K562 (cell line): Measurements from ENCODE around the gene WDR93. TPM values are rescaled to one million over a fixed set of nuclear protein-coding genes. Genes with fewer than 3 reads are reported as not detected.

Experiments used
- ATAC-seq: fragments of 200-7000 bp; cut with Tn5 transposase; 3 replicates; pipeline ENCODE4 v1.9.1; 2020; ENCODE audit warnings: moderate library complexity
- BruUV-seq: library from RNA; stranded (reverse); fragments of 400-500 nt; replicated peaks from 2 replicates; lab custom pipeline; 2021; lab: Mats Ljungman, UMichigan
- CTCF ChIA-PET: fragments of 300-600 bp; formaldehyde crosslinking; extraction: SDS; loops from one replicate; lab custom pipeline; 2021; ENCODE audit warnings: low intra/inter-chr PET ratio; lab: Yijun Ruan, JAX
- POLR2A ChIA-PET: fragments of 300-600, 350-650 bp; sonication (Branson Sonifier 250); formaldehyde crosslinking; extraction: SDS; loops from one replicate; lab custom pipeline; 2021; ENCODE audit warnings: antibody characterized with exemption, inconsistent platforms; lab: Yijun Ruan, JAX
- DNase-seq, 4 experiments: peaks; one replicate each; pipeline versions ENCODE4 v3.0.0 to v3.0.0-alpha.2; 2011 to 2018; ENCODE audit warnings: low spot score in 3 of 4, mixed read lengths in 3 of 4; ENCODE audit errors: extremely low read depth in 1 of 4
- FAIRE-seq: peaks from 2 replicates; lab custom pipeline; 2011; peaks lifted over from hg19 to GRCh38; lab: Jason Lieb, UNC
- H2AFZ ChIP-seq: 2 replicates; pipeline ENCODE4 v1.6.0; 2011; ENCODE audit warnings: low read depth, low read length, control low read depth, inconsistent platforms
- H3K27ac ChIP-seq: fragments of 200-600 bp; 3 replicates; pipeline ENCODE4 v1.8.0; 2011; ENCODE audit warnings: low read depth, mild to moderate bottlenecking, control low read depth, inconsistent platforms, low read length, moderate library complexity, mixed read lengths; ENCODE audit errors: extremely low read depth
- H3K27me3 ChIP-seq, 2 experiments: fragments of 300-600 bp in 1 of 2; 2 replicates in 1 of 2; 3 replicates in 1 of 2; pipeline versions ENCODE4 v1.6.0 to v1.8.0; 2011; ENCODE audit warnings: inconsistent platforms in 2 of 2, low read length in 2 of 2, mild to moderate bottlenecking in 1 of 2, mixed read lengths in 1 of 2, moderate library complexity in 1 of 2; ENCODE audit not compliant: control insufficient read depth in 2 of 2, insufficient read depth in 2 of 2
- H3K36me3 ChIP-seq: fragments of 300-600 bp; 3 replicates; pipeline ENCODE4 v1.8.0; 2011; ENCODE audit warnings: mild to moderate bottlenecking, low read length, inconsistent platforms; ENCODE audit not compliant: control insufficient read depth, insufficient read depth
- H3K4me1 ChIP-seq, 2 experiments: fragments of 200-600 bp in 1 of 2; replicated peaks in 1 of 2; 2 replicates in 1 of 2; 3 replicates in 1 of 2; pipeline versions ENCODE4 v1.5.1 to v1.8.0; 2011; ENCODE audit warnings: inconsistent platforms in 2 of 2, low read length in 2 of 2, mild to moderate bottlenecking in 1 of 2, mixed read lengths in 1 of 2, moderate library complexity in 1 of 2; ENCODE audit not compliant: control insufficient read depth in 2 of 2, insufficient read depth in 2 of 2
- H3K4me2 ChIP-seq: 2 replicates; pipeline ENCODE4 v1.6.1; 2011; ENCODE audit warnings: low read length, control low read depth, inconsistent platforms, mixed read lengths; ENCODE audit not compliant: insufficient read depth
- H3K4me3 ChIP-seq: fragments of 200-600 bp; sonication (generic), shearing (Covaris generic); 2 replicates; pipeline ENCODE4 v1.5.1; 2016; ENCODE audit warnings: control low read depth, inconsistent platforms
- H3K79me2 ChIP-seq: fragments of 200-600 bp; 3 replicates; pipeline ENCODE4 v1.8.0; 2011; ENCODE audit warnings: low read length, inconsistent platforms; ENCODE audit not compliant: control insufficient read depth, insufficient read depth
- H3K9ac ChIP-seq, 2 experiments: 2 replicates each; pipeline versions ENCODE4 v1.6.0 to v1.6.1; 2011; ENCODE audit warnings: low read depth in 2 of 2, low read length in 2 of 2, control low read depth in 1 of 2, inconsistent platforms in 1 of 2, mild to moderate bottlenecking in 1 of 2, mixed read lengths in 1 of 2; ENCODE audit not compliant: insufficient read depth in 1 of 2
- H3K9me1 ChIP-seq: one replicate; pipeline ENCODE4 v1.6.0; 2011; ENCODE audit warnings: inconsistent platforms, mild to moderate bottlenecking, low read length, moderate library complexity; ENCODE audit not compliant: control insufficient read depth, insufficient read depth
- H3K9me3 ChIP-seq: replicated peaks from 2 replicates; pipeline ENCODE4 v1.5.1; 2011; ENCODE audit warnings: low read depth, low read length, inconsistent platforms; ENCODE audit not compliant: control insufficient read depth, insufficient read depth
- H4K20me1 ChIP-seq: replicated peaks from 2 replicates; pipeline ENCODE4 v1.6.1; 2011; ENCODE audit warnings: low read length, inconsistent platforms, mixed read lengths; ENCODE audit not compliant: control insufficient read depth, insufficient read depth
- ASH1L ChIP-seq: fragments of 450-650 bp; IDR thresholded peaks from 2 replicates; pipeline ENCODE4 v1.6.1; 2018; ENCODE audit warnings: borderline replicate concordance, mild to moderate bottlenecking, low read depth; ENCODE audit not compliant: partially characterized antibody
- CC2D1A ChIP-seq: fragments of 450-650 bp; IDR thresholded peaks from 2 replicates; pipeline ENCODE4 v1.6.1; 2017; ENCODE audit warnings: mild to moderate bottlenecking
- FOXJ3 ChIP-seq: sonication (generic); formaldehyde crosslinking; IDR thresholded peaks from 2 replicates; pipeline ENCODE4 v1.4.0; 2020; ENCODE audit warnings: mild to moderate bottlenecking, missing genetic modification reagents
- GATAD2B ChIP-seq: fragments of 450-650 bp; IDR thresholded peaks from 2 replicates; pipeline ENCODE4 v1.6.1; 2017; ENCODE audit warnings: mild to moderate bottlenecking, borderline replicate concordance
- GTF3C2 ChIP-seq: IDR thresholded peaks from 3 replicates; pipeline ENCODE4 v1.6.1; 2011; ENCODE audit warnings: borderline replicate concordance, mild to moderate bottlenecking, moderate library complexity; ENCODE audit not compliant: insufficient read length; ENCODE audit errors: extremely low read depth
- KLF10 ChIP-seq: fragments of 250-450 bp; sonication (Bioruptor Pico); IDR thresholded peaks from 2 replicates; pipeline ENCODE4 v1.6.1; 2021; ENCODE audit warnings: matching md5 sums
- NBN ChIP-seq: fragments of 450-650 bp; IDR thresholded peaks from 2 replicates; pipeline ENCODE4 v1.6.1; 2016; ENCODE audit warnings: low read depth, mild to moderate bottlenecking
- PCBP2 ChIP-seq: fragments of 200-400 bp; formaldehyde crosslinking; IDR thresholded peaks from 2 replicates; pipeline ENCODE4 v1.6.1; 2018; ENCODE audit warnings: low read length, low read depth, mild to moderate bottlenecking, moderate library complexity; ENCODE audit not compliant: poor library complexity, severe bottlenecking
- PPARD ChIP-seq: fragments of 250-450 bp; sonication (Bioruptor Pico); IDR thresholded peaks from 2 replicates; pipeline ENCODE4 v1.8.0; 2022; ENCODE audit warnings: inconsistent platforms, mild to moderate bottlenecking, moderate library complexity
- RAD21 ChIP-seq, 2 experiments: fragments of 250-450 bp in 1 of 2; fragments of 450-650 bp in 1 of 2; sonication (Bioruptor Pico) in 1 of 2; formaldehyde crosslinking in 1 of 2; IDR thresholded peaks in 1 of 2; conservative IDR thresholded peaks in 1 of 2; 2 replicates each; pipeline versions ENCODE4 v1.4.0 to v1.8.0; 2020 to 2022; ENCODE audit warnings: mild to moderate bottlenecking in 2 of 2, moderate library complexity in 1 of 2
- RBM25 ChIP-seq: fragments of 200-400 bp; formaldehyde crosslinking; IDR thresholded peaks from 2 replicates; pipeline ENCODE4 v1.6.1; 2018; ENCODE audit warnings: low read length, low read depth, moderate library complexity; ENCODE audit not compliant: severe bottlenecking
- SMARCB1 ChIP-seq: IDR thresholded peaks from 2 replicates; pipeline ENCODE4 v1.6.1; 2011; ENCODE audit warnings: improper control_type of control experiment, low read depth; ENCODE audit not compliant: insufficient read length
- TCF3 ChIP-seq: sonication (generic); formaldehyde crosslinking; IDR thresholded peaks from 2 replicates; pipeline ENCODE4 v1.4.0; 2020; ENCODE audit warnings: mild to moderate bottlenecking, missing genetic modification reagents
- ZNF146 ChIP-seq: IDR thresholded peaks from one replicate; pipeline ENCODE4 v1.6.1; 2018; ENCODE audit warnings: missing compliant biosample characterization; ENCODE audit not compliant: unreplicated experiment
- WGBS: fragments of 100-300 bp; shearing (Covaris generic); methylation state at CpG from one replicate; pipeline ENCODE4 v1.1.6; 2016; ENCODE audit warnings: low coverage, mixed read lengths; ENCODE audit not compliant: insufficient coverage; ENCODE audit errors: missing lambda C conversion rate; 5-methylcytosine and 5-hydroxymethylcytosine counted together
- in situ Hi-C: fragments of 300-500 bp; cut with MboI; formaldehyde crosslinking; loops from 4 replicates; pipeline ENCODE4 v1.15.0; 2018; ENCODE audit warnings: inconsistent platforms, mixed read lengths
- intact Hi-C: fragments of 100-400 bp; cut with micrococcal nuclease; formaldehyde crosslinking; loops from 2 replicates; pipeline ENCODE4 v1.14.2; 2022
- polyA plus RNA-seq, 8 experiments: library from polyadenylated mRNA; depleted of rRNA in 4 of 8; stranded (reverse) in 5 of 8; unstranded in 3 of 8; fragments of >200 nt; fragmentation: Nextera tagmentation in 2 of 8; fragmentation: Illumina TruSeq in 1 of 8; extraction: Ambion mirVana in 2 of 8; extraction: Trizol in 1 of 8; gene quantifications; 2 replicates each; pipeline versions ENCODE4 v1.2.1 to v1.2.3, GENCODE V29; 2011 to 2014; ENCODE audit warnings: inconsistent platforms in 1 of 8, missing spikeins in 1 of 8
- total RNA-seq, 7 experiments: library from RNA; depleted of rRNA in 6 of 7; stranded (reverse); fragments of >200 nt in 6 of 7; fragmentation: Illumina TruSeq in 2 of 7; extraction: Trizol in 2 of 7; gene quantifications; 2 replicates each; pipeline versions ENCODE4 v1.2.1 to v1.2.3, GENCODE V29; 2011 to 2021; ENCODE audit warnings: low replicate concordance in 1 of 7

WDR93 gene
- total and polyA plus RNA-seq, 9 of the 15 experiments (the other 6 are each of a cell fraction or from before 2014, with no cell fraction given) = not detected

GRCh38 chr15:89725064-89725463, 34.5 kb downstream of the WDR93 start:
- WGBS = 5% methylated on average over 1 of the region's 1 CpG
- in situ Hi-C loops (no loop called here), intact Hi-C loops (no loop called here)
- Histone ChIP-seq H3K27ac (no peak overlapping the region), H3K4me2 (no peak overlapping the region), H3K9me1 (no peaks in the 10 kb centered on the region), H3K9me3 (peaks cover 4% of the 10 kb centered on the region; the same call in 1 of the 2 replicates), H3K79me2 (no peaks in the 10 kb centered on the region), H2AFZ (no peak overlapping the region), H4K20me1 (no peaks in the 10 kb centered on the region), H3K4me1 (no peaks in the 10 kb centered on the region), H3K27me3 (peaks cover 7 to 43% of the 10 kb centered on the region in 2 experiments), H3K36me3 (no peaks in the 10 kb centered on the region), H3K9ac (no peak overlapping the region), H3K4me3 (no peak overlapping the region)
- TF ChIP-seq RBM25 (peak; percentile 44), ZNF146 (CRISPR knock-in tag) (peak; percentile 86), KLF10 (CRISPR knock-in tag) (no peak)
- CTCF ChIA-PET = no interaction called here
- ATAC-seq (no peak), DNase-seq (no peak), FAIRE-seq (no peak)
- POLR2A ChIA-PET = no interaction called here
- BruUV-seq = no TSS peak

GRCh38 chr15:89728254-89728653, 37.6 kb downstream of the WDR93 start:
- Histone ChIP-seq H3K27me3 (peaks cover 7 to 40% of the 10 kb centered on the region in 2 experiments; a peak in 3 of 5 replicates), H3K4me2 (no peak overlapping the region), H3K9ac (no peak overlapping the region), H3K9me3 (peaks cover 4% of the 10 kb centered on the region; the same call in 1 of the 2 replicates), H3K4me1 (no peaks in the 10 kb centered on the region), H3K79me2 (no peaks in the 10 kb centered on the region), H3K4me3 (no peak overlapping the region), H4K20me1 (no peaks in the 10 kb centered on the region), H3K9me1 (no peaks in the 10 kb centered on the region), H3K27ac (no peak overlapping the region), H2AFZ (no peak overlapping the region), H3K36me3 (no peaks in the 10 kb centered on the region)
- intact Hi-C loops (no loop called here), in situ Hi-C loops (no loop called here)
- 3% methylated on average over 2 of the region's 2 CpGs for WGBS
- no peak for DNase-seq
- no peak for FAIRE-seq
- POLR2A ChIA-PET = interaction anchor here (0.8 kb wide), 1 partner anchor 12 kb away, joined by 4 read pairs; no protein-coding TSS in a partner anchor
- no peak for ATAC-seq
- BruUV-seq = no TSS peak
- CTCF ChIA-PET = no interaction called here
- TF ChIP-seq GTF3C2 (no peak), RAD21 (CRISPR knock-in tag; conservative IDR thresholded peaks at IDR 0.05 in 1 of 2, IDR thresholded peaks at IDR 0.05 in 1 of 2) (no peak), PPARD (CRISPR knock-in tag) (no peak), SMARCB1 (no peak), TCF3 (CRISPR knock-in tag) (no peak), NBN (no peak), PCBP2 (no peak), ASH1L (no peak), GATAD2B (no peak), FOXJ3 (CRISPR knock-in tag) (no peak), CC2D1A (no peak)
